Esophagus mucosa (tissue), 1 donor: Measurements from ENCODE around the gene NFASC. TPM values are rescaled to one million over a fixed set of nuclear protein-coding genes. Genes with fewer than 3 reads are reported as not detected.

Source experiments
- ATAC-seq: fragments of 200-7000 bp; cut with Tn5 transposase; one replicate; pipeline ENCODE4 v1.9.1; 2020
- total RNA-seq: library from RNA; stranded (reverse); gene quantifications from one replicate; pipeline ENCODE4 v1.2.4, GENCODE V29; 2023
- donor health status: DM: yes; HTN: yes; CAD: no.

NFASC gene
- total RNA-seq, 1 donor from 2014 or later: 12.2 TPM

- no peak for ATAC-seq
Measured at GRCh38 chr1:204891860-204892259, 21.2 kb downstream of the NFASC start.

DNA sequence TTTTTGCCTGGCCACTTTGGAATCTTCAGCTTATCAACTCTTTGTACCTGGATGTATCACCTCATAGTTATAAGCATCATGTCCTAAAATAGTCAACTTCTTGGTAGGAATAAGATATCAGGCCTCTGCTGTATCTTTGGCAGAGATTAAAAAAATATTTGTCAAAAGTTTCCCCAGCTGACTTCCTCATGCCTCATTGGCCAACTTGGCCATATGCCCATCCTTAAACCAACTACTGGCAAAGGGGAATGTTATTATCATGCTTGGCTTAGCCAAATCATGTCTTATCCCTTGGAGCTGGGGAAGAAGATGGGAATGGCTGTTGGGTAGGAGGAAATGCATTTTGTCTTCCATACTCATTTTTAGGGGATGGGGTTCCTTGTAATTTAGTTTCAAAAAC is 23.4 kb downstream of the NFASC start:
- ATAC-seq: no peak

GRCh38 chr1:204894606-204895005 is 23.9 kb downstream of the NFASC start:
- ATAC-seq: peak; percentile 46

GRCh38 chr1:204896023-204896422 is 25.4 kb downstream of the NFASC start:
- ATAC-seq: no peak

GRCh38 chr1:204896787-204897469 is 26.3 kb downstream of the NFASC start:
- ATAC-seq: no peak

DNA sequence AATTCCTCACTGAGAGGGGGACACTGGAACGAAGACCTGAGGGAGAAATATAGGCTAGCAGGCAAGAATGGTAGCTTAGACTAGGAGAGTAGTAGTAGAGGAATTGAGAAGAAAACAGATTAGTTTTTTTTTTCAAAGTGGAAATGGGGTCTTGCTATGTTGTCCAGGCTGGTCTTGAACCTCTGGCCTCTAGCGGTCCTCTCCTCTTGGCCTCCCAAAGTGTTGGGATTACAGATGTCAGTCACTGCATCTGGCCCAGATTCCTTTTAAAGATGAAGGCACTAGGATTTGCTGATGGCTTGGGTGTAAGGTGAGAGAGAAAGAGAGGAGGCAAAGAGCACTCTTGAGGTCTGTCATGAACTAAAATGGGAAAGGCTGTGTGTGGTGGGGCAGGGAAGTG is 30.1 kb downstream of the NFASC start:
- ATAC-seq: no peak

DNA sequence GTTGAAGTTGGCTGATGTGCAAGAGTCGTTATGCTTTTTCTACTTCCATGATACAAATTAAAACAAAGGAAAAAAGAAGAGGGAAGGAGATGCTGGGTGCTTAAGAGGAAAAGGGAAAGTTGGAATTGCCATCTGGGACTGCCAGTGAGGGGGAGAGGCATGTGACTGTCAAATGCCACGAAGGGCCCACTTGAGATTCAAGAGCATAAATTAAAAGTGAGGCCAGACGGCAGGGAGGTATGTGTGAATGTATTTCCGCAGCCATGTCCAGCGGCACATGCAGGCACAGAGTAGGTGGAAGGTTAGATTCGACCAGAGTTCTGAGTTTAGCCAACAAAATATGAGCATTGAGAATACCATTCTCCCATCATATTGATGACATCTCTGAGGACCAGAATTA is 32.0 kb downstream of the NFASC start:
- no peak for ATAC-seq

DNA sequence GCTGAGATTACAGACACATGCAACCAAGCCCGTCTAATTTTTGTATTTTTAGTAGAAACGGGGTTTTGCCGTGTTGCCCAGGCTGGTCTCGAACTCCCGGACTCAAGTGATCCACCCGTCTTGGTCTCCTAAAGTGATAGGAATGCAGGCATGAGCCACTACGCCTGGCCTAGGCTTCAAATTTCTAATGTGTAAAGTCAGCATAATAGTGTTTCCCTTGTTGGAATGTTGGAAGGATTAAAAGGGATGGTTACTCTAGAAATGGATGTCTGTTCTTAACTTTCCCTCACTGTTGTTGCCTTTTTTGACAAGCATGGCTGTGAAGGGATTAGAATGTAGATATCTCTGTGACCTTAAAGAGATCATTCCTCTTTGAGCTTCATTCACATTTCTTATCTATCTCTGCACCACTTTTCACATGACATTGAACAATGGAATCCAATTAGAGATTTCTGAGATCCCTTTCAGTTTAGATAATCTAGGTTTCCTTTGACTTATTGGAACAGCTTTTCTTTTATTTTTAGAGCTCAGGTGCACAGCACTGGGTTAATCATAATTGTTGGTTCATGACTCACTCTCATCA is 33.7 kb downstream of the NFASC start:
- ATAC-seq: no peak

DNA sequence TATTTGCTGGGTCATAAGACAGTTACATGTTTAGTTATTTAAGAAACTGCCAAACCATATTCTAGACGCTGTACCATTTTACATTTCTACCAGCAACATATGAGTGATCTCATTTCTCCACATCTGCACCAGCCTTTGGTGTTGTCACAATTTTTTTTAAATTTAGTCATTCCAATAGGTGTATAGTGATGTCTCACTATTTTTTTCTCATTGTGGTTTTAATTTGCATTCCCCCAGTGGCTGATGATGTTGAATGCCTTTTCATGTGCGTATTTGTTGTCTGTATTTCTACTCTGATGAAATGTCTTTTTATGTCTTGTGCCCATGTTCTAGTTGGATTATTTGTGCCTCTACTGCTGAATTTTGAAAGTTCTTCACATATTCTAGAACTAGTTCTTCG is 38.4 kb downstream of the NFASC start:
- no peak for ATAC-seq

DNA sequence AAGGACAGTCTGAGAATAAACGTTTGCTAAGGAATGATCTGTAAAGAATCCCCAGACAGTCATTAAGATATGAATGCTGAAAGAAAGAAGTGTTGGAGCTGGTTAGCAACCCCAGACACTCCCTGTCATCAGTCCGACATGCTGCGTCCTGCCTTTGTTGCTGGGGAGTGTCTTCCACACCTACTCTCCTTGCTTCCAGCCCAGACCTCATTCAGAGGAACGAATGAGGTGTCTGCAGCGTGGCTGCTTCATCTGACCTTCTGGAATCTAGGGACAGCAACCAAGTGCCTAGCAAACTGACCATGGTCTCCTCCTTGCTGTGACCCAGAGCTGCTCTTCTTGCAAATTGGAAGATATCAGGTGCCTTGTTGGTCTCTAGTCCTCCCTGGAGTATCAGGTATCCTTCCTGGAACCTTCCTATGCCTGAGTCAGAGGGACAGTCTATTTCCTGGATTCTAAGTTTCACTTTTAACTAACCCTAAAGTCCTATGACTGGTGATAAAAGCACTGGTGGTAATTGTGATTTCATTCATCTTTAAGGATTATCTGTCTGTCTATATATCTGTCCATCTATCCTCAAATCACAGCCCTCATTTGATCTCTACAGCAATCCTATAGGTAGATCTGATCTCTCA is 45.3 kb downstream of the NFASC start:
- ATAC-seq: peak; percentile 93

DNA sequence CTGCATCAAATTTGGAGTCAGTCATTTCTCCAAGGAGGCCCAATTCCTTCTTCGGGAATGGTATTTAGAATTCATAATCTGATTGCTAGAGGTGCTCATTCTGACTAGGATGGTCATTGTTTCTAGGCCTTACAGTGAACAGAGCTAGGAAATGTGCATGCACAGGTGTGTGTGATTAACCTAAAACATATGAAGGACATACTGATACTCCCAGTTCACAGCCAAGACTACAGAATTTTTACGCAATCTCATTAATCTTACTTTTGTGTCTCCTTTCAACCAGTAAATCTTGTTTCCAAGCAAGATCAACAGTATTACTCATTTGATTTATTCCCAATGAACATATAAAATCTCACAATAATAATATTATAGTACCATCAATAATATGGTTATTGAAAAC is 47.1 kb downstream of the NFASC start:
- ATAC-seq: peak; percentile 65

DNA sequence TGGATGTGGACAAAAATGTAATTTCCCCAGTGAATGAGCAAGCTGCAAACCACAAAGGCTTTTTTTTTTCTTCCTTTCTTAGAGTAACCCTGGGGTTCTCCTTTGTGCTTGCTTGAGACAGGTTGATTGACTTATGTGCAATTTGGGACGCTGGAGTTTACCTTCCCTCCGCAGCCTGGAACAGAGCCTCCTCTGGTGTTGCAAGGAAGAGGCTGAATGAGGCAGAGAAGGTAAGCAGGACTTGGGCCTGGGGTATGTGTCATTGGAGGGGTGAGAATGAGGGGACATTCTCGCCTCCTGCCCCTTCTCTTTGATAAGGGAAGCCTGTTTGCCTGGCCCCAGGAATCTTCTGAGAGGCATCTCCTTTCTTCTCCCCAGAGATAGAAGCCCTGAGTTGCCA is 49.8 kb downstream of the NFASC start:
- no peak for ATAC-seq

DNA sequence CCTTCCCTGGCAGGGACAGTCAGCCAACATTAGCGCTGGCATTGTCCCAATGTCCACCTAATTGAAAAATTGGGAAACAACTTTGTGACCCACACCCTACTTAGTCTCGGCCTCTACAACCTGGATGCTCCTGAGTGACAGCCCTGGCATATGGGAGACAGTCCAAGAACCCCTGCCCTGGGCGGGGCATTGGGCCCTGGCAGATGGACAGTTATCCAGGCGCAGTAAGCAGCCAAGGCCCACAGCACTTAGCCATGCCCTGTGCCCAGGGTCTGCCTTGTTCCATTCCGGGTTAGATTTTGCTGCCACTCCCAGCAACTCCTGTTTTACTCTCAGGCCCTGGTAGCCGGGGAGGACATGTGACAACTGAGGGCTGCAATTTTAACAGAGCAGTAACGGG is 50.3 kb downstream of the NFASC start:
- no peak for ATAC-seq

DNA sequence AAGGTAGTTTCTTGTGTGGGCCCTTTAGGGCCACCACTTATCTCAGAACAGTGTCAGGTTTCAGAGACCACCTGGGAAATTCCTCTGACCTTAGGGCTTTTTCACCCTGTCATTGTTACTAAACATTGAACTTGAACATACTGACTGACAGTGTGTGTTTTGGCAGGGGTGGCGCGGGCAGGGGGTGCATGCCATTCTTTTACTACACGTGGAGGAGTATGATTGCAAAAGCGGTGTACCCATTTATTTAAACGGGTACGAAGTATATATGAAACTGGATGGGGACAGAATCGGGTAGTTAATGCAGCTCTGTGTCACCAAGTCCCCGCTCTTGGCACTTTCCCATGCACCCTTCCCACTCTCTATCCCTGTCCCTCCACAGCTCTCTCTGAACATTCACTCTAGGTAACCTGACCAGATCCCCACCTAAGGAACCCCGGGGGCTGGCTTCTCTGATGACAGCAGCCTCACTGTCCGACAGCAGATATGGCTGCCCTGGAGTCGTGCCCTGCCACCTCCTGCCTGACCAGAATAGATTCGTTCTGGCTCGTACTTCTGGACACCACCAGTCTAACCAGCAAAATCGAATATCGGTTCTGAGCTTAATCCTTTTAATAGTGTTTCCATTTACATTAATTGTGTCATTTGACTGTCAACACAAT is 51.3 kb downstream of the NFASC start:
- no peak for ATAC-seq

DNA sequence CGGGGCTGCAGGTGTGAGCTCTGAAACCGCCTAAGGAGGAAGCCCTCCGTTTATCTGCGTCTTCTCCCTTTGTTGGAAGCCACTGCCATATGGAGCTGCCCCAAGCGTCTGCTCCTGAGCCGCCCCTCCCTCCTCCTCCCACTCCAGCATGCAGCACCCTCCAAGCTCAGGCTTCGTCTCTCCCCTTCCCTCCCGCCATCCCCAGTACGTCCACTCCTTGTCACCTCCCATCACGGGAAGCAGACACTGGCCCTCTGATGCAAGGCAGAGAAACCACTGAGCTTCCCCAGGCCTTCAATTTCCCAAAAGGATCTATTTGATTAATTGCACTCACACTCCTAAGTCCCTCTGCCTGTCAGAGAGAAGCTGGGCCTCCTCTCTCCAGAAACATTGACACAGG is 52.5 kb downstream of the NFASC start:
- ATAC-seq: no peak

DNA sequence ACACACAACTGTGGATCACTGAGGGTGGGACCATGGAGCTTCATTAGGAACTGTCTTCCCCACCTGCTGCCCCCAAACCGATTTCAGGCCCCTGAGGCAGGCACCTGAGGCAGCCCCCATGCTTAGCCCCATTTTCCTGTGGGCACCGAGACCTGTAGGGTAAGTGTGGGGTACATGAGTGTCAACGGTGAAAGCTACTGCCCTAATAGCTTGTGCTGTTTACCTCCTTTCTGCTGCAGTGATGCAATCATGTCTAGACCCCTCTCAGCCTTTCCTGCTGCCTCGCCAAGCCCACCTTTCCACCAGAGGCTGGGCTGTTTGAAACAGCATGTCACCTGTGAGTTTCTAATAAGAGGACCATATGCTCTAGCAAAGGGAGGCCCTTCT is 53.0 kb downstream of the NFASC start:
- no peak for ATAC-seq

DNA sequence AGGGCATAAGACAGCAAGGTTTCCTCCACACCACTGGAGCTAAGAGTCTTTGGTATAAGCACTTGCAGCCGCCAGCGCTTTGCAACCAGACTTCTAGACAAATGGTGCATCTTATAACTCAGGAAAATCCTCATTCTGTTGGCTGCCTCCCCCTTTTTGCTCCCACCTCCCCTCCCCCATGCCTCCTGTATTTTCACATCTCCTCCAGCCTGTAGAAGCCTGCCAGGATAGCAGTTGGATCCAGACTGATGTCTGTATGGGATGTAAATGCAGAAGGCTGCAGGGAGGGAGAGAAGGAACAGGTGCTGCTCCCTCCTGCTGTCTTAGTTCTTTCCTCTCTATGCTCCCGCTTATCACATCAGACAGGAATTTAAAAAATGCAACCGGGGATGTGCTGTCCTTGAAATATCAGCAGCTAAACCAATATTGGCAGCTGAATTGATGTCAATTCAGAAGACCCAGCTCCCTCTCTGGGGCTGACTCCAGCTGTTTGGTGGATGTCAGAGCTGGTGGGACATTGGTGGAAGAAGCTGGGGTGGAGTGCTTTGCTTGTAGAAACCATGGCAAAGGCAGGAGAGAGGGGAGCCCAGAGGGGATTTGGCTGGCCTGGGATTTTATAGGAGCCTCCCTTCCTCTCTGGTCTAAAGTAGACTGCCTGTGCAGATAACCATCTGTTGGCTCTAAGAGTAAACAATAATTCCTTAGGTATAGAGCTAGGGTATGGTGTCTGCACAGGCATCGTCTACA is 53.5 kb downstream of the NFASC start:
- no peak for ATAC-seq

DNA sequence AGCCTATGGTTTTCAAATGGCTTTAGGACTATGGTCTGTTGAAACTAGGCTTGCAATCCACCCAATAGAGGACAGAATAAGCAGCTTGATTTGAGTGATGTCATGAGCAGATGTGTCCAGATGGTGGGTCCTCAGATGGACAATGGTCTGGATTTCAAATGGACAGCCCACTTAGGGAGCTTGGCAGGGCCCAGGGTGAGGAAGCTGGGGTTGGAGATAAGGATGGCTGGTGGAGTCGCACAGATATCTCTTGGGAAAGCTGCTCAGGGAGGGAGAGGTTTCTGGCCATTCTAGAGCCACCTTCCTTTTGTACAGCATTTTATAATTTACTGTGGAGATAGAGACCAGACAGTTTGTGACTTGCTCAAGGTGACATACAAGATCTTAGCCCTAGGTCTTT is 55.0 kb downstream of the NFASC start:
- ATAC-seq: no peak

GRCh38 chr1:204927673-204928641 is 57.3 kb downstream of the NFASC start:
- peak; percentile 40 for ATAC-seq

DNA sequence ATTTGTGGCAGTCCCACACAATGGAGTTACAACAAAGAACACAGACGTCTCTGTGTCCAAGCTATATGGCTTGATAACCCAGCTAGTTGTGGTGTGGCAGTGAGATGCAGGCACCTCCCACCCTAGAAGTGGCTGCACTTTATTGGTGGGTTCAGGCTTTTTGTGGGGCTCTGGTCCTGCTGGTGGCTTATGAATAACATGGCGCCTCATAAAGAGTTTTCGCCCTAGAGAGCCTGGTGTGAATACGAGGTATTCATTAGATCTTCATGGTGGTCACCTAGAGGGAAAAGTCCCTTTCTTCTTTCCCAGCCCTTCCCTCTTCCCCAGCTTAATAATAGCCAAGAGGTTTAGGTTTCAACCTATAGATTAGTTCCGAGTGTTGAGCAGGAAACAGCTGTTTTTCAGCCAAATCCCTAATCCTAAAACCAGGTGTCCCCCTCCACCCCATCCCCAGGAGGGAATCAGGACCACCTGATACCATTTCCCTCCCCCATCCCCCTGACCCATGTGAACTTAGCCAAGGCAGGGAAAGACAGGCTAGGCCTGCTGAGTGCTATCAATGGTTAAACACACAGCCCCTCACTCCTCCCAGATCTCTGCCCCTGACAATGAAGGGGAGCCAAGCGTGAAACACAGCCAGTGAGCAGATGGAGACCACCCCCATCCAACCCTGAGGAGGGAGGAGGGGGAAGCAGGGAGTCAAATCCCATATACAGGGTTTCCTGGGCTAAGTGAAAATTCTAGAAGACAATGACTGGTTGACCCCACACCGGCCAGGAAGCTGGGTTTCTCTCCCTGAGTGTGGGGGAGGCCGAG is 58.2 kb downstream of the NFASC start:
- ATAC-seq: no peak
